Stomach (tissue), 9 donors: Measurements from ENCODE around the gene CHADL. TPM values are rescaled to one million over a fixed set of nuclear protein-coding genes. Genes with fewer than 3 reads are reported as not detected.

Source experiments
- DNase-seq, 2 donors: peaks; one replicate each; pipeline versions ENCODE4 v3.0.0 to v3.0.0-alpha.2; 2013 to 2019
- H3K27ac ChIP-seq, 5 donors: fragments of 200-600 bp in 4 of 5; sonication (generic) in 4 of 5; one replicate each; pipeline ENCODE4 v1.5.1; 2013 to 2019; ENCODE audit warnings: mild to moderate bottlenecking in 1 of 5, moderate library complexity in 1 of 5
- H3K27me3 ChIP-seq, 3 donors: fragments of 200-600 bp; sonication (generic); one replicate each; pipeline ENCODE4 v1.5.1; 2017 to 2019; ENCODE audit warnings: mixed run types in 1 of 3
- H3K36me3 ChIP-seq, 4 donors: fragments of 200-600 bp; sonication (generic); 1 replicate in 3 of 4; 2 replicates in 1 of 4; pipeline ENCODE4 v1.5.1; 2016 to 2019
- H3K4me1 ChIP-seq, 4 donors: fragments of 200-600 bp; sonication (generic); one replicate each; pipeline ENCODE4 v1.5.1; 2016 to 2019
- H3K4me3 ChIP-seq, 4 donors: fragments of 200-600 bp; sonication (generic) in 3 of 4; one replicate each; pipeline ENCODE4 v1.5.1; 2016 to 2019; ENCODE audit warnings: mild to moderate bottlenecking in 1 of 4
- H3K9me3 ChIP-seq, 4 donors: fragments of 200-600 bp; sonication (generic); one replicate each; pipeline ENCODE4 v1.5.1; 2016 to 2019
- EP300 ChIP-seq: sonication (generic); formaldehyde crosslinking; IDR thresholded peaks from one replicate; pipeline ENCODE4 v1.6.1; 2017; ENCODE audit warnings: antibody characterized with exemption
- POLR2A ChIP-seq, 4 donors: fragments of 450-650 bp; IDR thresholded peaks; one replicate each; pipeline ENCODE4 v1.6.1; 2016; ENCODE audit warnings: antibody characterized with exemption in 4 of 4, control low read depth in 2 of 4, mild to moderate bottlenecking in 1 of 4, moderate library complexity in 1 of 4
- POLR2AphosphoS5 ChIP-seq, 3 donors: sonication (generic); formaldehyde crosslinking; IDR thresholded peaks; one replicate each; pipeline ENCODE4 v1.6.1; 2016; ENCODE audit warnings: antibody characterized with exemption in 3 of 3
- WGBS, 5 donors: extraction: QIAGEN DNeasy Blood & Tissue Kit in 3 of 5; methylation state at CpG; one replicate each; pipeline versions ENCODE4 v1.1.5 to v1.1.7; 2013 to 2018; 5-methylcytosine and 5-hydroxymethylcytosine counted together
- intact Hi-C: fragments of 100-400 bp; cut with DNase I; formaldehyde crosslinking; loops from one replicate; pipeline ENCODE4 v1.15.1; 2023; ENCODE audit warnings: low total_unique reads
- polyA plus RNA-seq, 3 donors: library from polyadenylated mRNA; stranded (reverse); fragments of 200-250 nt; gene quantifications; one replicate each; pipeline ENCODE4 v1.2.3, GENCODE V29; 2013
- total RNA-seq, 5 donors: library from RNA; depleted of rRNA; stranded (reverse); fragments of >200 nt; gene quantifications; one replicate each; pipeline versions ENCODE4 v1.1.0 to v1.2.3, GENCODE V29; 2014 to 2016
- TF ChIP-seq, protein P1 (sequence below), 7 experiments: fragments of 450-650 bp in 4 of 7; fragments of 200-600 bp in 3 of 7; sonication (generic) in 3 of 7; IDR thresholded peaks; one replicate each; pipeline ENCODE4 v1.5.1; 2016 to 2019; ENCODE audit warnings: antibody characterized with exemption in 7 of 7, control low read depth in 2 of 7, mild to moderate bottlenecking in 1 of 7
- donor health status: healthy with polysubstance abuse.
- donor health status: Bipolar disorder and iron deficiency.
- donor health status: healthy.

Gene CHADL
- total and polyA plus RNA-seq, 8 donors = 1.4 to 15.6 (median 5.4) TPM

DNA sequence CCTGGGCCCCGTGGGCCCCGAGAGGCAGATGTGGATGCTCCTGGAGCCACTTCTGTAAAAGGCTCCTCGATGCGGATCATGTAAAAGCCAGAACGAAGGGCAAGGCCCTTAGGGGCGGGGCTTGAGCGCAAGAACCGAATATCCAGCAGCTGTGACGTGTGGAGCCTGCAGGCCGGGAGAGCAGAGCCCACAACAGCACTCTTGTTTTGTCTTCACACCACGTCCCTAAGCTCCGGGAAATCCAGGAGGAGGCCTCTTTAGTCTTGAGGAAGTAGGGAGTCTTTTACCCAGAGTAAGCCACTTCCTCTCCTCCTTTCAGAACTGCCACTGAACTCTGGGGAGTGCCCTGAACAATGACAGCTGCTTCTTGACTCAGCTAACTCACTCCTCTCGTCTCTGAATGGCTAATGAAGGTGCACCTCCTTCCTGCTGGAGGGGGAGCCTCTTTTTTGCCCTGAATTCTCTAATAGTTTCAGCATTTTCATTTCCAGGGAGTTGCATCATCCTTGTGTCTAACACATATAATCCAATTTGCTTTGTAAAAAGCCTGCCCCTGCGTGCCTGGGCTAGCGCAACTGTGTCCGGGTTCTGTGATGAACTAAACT lies 23.1 kb downstream of the CHADL start:
- no peaks in the 10 kb centered on the region for H3K9me3 ChIP-seq
- TF ChIP-seq POLR2AphosphoS5 (IDR thresholded peaks at IDR 0.05) (peak in 1 of 3 donors; percentile 18), POLR2A (IDR thresholded peaks at IDR 0.05) (no peak)
- peaks cover 8 to 26% (median 18%) of the 10 kb centered on the region in 4 donors for H3K4me1 ChIP-seq
- H3K27me3 ChIP-seq = no peaks in the 10 kb centered on the region
- peak overlapping the region; percentile 55 to 85 (median 79) for H3K27ac ChIP-seq
- WGBS, 5 donors = 33 to 64% (median 58%) methylated on average over 16 of the region's 16 CpGs
- intact Hi-C loops = no loop called here
- peaks cover 34 to 79% (median 75%) of the 10 kb centered on the region in 4 donors for H3K36me3 ChIP-seq
- H3K4me3 ChIP-seq = peak overlapping the region in 3 of 4 donors; percentile 5 to 20 (median 13)
- peak; percentile 42 to 84 for DNase-seq

DNA sequence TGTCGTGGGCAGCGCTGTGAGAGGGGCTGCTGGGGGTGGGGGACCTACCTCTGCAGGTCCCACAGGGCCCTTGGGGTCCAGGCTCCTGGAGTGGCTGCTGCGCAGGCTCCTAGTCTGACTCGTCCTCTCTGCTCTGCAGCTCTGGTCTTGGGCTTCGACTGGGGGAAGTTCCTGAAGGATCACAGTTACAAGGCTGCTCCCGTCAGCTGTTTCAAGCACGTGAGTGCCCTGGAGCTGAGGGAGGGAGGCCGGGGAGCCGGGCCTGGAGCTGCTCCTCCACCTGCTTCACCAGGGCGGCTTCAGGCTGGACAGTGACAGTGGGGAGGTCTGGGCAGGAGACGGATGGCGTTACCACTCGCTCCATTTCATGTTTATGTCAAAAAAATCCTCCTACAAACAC lies 23.7 kb downstream of the CHADL start:
- H3K4me3 ChIP-seq = peak overlapping the region in 2 of 4 donors; percentile 5 to 13
- intact Hi-C loops = no loop called here
- no peaks in the 10 kb centered on the region for H3K9me3 ChIP-seq
- peaks cover 30 to 79% (median 74%) of the 10 kb centered on the region in 4 donors for H3K36me3 ChIP-seq
- TF ChIP-seq EP300 (no peak), POLR2AphosphoS5 (IDR thresholded peaks at IDR 0.05) (no peak), POLR2A (IDR thresholded peaks at IDR 0.05) (no peak)
- TF ChIP-seq, protein P1, sequence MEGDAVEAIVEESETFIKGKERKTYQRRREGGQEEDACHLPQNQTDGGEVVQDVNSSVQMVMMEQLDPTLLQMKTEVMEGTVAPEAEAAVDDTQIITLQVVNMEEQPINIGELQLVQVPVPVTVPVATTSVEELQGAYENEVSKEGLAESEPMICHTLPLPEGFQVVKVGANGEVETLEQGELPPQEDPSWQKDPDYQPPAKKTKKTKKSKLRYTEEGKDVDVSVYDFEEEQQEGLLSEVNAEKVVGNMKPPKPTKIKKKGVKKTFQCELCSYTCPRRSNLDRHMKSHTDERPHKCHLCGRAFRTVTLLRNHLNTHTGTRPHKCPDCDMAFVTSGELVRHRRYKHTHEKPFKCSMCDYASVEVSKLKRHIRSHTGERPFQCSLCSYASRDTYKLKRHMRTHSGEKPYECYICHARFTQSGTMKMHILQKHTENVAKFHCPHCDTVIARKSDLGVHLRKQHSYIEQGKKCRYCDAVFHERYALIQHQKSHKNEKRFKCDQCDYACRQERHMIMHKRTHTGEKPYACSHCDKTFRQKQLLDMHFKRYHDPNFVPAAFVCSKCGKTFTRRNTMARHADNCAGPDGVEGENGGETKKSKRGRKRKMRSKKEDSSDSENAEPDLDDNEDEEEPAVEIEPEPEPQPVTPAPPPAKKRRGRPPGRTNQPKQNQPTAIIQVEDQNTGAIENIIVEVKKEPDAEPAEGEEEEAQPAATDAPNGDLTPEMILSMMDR (IDR thresholded peaks at IDR 0.05) = no peak
- no peaks in the 10 kb centered on the region for H3K27me3 ChIP-seq
- H3K4me1 ChIP-seq = peaks cover 8 to 26% (median 18%) of the 10 kb centered on the region in 4 donors
- H3K27ac ChIP-seq = peak overlapping the region in 4 of 5 donors; percentile 66 to 85 (median 80)
- DNase-seq = peak in 1 of 2 donors; percentile 44
- 56 to 74% (median 68%) methylated on average over 11 to 13 of the region's 13 CpGs for WGBS, 5 donors

DNA sequence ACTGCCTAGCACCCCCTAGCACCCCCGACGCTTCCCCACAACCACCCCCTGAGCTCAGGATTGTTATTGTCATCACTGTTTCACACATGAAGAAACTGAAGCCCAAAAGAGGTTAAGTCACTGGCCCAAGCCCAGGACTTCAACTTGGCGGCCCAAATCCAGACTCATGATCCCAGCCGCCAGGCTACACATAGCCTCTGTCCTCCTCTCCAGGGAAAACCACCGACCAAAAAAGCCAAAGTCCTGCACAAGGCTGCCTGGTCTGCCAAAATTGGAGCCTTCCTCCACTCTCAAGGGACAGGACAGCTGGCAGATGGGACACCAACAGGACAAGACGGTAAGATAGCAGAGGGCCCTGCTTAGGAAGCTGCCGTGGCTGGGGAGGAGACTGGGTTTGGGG lies 24.8 kb downstream of the CHADL start:
- WGBS, 5 donors = 86 to 97% (median 92%) methylated on average over 7 of the region's 7 CpGs
- Histone ChIP-seq H3K27ac (peak overlapping the region in 2 of 5 donors; percentile 80 to 85), H3K4me3 (no peak overlapping the region)

DNA sequence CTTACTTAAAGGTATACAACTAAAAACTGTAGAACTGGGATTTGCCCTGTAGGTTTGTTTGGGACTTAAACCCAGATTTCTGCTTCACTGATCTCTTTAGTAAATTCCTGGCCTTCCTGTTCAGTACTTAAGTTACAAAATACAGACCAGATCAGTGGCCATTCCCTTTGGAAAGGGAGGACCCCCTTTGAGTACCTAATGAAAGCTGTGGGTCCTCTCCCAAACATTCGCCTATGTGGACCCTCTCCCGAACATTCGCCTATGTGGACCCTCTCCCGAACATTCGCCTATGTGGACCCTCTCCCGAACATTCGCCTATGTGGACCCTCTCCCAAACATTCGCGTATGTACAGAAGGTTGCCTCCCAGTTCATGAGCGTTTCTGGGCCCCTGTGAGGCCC lies 25.3 kb downstream of the CHADL start:
- 95 to 99% (median 98%) methylated on average over 10 of the region's 10 CpGs for WGBS, 5 donors
- intact Hi-C loops = no loop called here
- peaks cover 26 to 78% (median 70%) of the 10 kb centered on the region in 4 donors for H3K36me3 ChIP-seq
- TF ChIP-seq EP300 = no peak
- TF ChIP-seq POLR2A (IDR thresholded peaks at IDR 0.05) = no peak
- TF ChIP-seq, protein P1 (IDR thresholded peaks at IDR 0.05) = no peak
- no peak for TF ChIP-seq POLR2AphosphoS5 (IDR thresholded peaks at IDR 0.05)
- H3K9me3 ChIP-seq = no peaks in the 10 kb centered on the region
- peaks cover 8 to 26% (median 18%) of the 10 kb centered on the region in 4 donors for H3K4me1 ChIP-seq
- H3K27ac ChIP-seq = no peak overlapping the region
- no peak for DNase-seq
- no peaks in the 10 kb centered on the region for H3K27me3 ChIP-seq
- no peak overlapping the region for H3K4me3 ChIP-seq

More for the DNA sequence above, 24.8 kb downstream of the CHADL start:
- TF ChIP-seq POLR2AphosphoS5 (IDR thresholded peaks at IDR 0.05) (no peak), EP300 (no peak), POLR2A (IDR thresholded peaks at IDR 0.05) (no peak)
- TF ChIP-seq, protein P1 (IDR thresholded peaks at IDR 0.05) = no peak
- no peaks in the 10 kb centered on the region for H3K27me3 ChIP-seq
- intact Hi-C loops = no loop called here
- peaks cover 8 to 26% (median 18%) of the 10 kb centered on the region in 4 donors for H3K4me1 ChIP-seq
- H3K9me3 ChIP-seq = no peaks in the 10 kb centered on the region
- no peak for DNase-seq
- H3K36me3 ChIP-seq = peaks cover 22 to 78% (median 70%) of the 10 kb centered on the region in 4 donors

DNA sequence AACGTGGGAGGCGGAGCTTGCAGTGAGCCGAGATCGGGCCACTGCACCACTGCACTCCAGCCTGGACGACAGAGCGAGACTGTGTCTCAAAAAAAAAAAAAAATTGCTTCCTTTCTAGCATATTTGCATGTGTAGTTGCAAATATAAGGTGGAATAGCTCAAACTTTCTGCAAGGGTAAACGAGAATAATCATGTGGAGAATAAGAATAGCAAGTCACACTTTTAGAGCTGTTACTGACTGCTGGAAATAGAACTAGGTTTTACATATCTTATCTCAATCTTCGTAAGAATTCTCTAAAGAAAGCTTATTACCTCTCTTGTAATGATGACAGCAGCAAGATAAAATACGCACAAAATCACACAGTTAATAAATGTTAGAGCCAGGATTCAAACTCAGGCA lies 34.0 kb downstream of the CHADL start:
- no peaks in the 10 kb centered on the region for H3K27me3 ChIP-seq
- no peak overlapping the region for H3K4me3 ChIP-seq
- peaks cover 7 to 19% (median 14%) of the 10 kb centered on the region in 4 donors for H3K4me1 ChIP-seq
- no peaks in the 10 kb centered on the region for H3K9me3 ChIP-seq
- WGBS, 5 donors = 87 to 91% (median 88%) methylated on average over 9 of the region's 9 CpGs
- DNase-seq = no peak
- intact Hi-C loops = no loop called here
- TF ChIP-seq EP300 (no peak), POLR2A (IDR thresholded peaks at IDR 0.05) (no peak), POLR2AphosphoS5 (IDR thresholded peaks at IDR 0.05) (no peak)
- TF ChIP-seq, protein P1 (IDR thresholded peaks at IDR 0.05) = no peak
- no peak overlapping the region for H3K27ac ChIP-seq
- H3K36me3 ChIP-seq = peaks cover 16 to 38% (median 32%) of the 10 kb centered on the region in 4 donors
